SH-SY5Y (cell line): Measurements from ENCODE around the gene MYPOP.

ENCODE experiments used
- GATA2 ChIP-seq: IDR thresholded peaks from 2 replicates; pipeline ENCODE4 v1.6.1; 2011; ENCODE audit warnings: mild to moderate bottlenecking, low read depth, low read length
- GATA3 ChIP-seq: IDR thresholded peaks from 2 replicates; pipeline ENCODE4 v1.6.1; 2011; ENCODE audit warnings: low read depth, mild to moderate bottlenecking, low read length, moderate library complexity

The MYPOP gene

DNA sequence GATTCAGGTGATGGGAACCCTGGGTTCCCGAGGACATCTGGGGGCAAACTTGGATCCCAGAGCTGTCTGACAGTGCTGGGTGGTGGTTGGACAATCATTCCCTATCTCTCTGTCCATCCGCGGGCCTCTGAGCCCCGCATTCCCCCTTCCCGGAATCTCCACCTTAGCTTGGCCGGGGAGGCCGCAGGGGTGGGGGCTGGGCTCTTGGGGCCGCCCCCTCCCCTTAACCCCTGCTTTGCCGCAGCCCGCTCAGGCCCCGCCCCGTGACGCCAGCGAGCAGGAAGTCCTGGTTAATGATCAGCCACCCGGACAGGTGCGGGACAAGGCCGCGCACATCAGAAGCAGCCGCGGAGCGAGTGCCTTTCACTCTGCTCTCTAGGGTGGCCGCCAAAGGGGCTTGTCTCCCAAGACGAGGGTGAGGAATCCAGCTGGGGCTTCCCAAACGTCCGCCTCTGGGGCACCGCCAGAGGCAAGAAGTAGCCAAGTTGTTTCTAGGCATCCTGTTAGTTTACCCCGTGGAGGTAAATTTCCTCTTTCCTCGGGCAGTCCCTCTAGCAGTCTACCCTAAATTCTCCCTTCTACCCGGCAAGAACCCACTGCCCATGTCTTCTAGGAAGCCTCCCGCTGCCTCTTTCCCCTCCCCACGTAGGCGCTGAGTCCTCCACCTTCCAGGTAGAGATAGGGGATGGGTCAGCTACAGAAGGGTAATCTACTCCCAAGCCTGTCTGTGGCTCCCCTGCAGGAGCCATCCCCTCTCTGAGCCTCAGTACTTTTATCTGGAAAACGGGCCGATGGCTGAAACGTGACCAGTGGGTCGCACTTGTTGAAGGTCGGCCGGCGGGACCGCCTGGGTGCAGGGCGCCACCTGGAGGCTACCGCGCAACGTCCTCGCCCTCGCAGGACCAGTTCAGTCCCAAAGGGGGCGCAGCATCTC is 19.5 kb downstream of the MYPOP start:
- no peak for TF ChIP-seq GATA3
- no peak for TF ChIP-seq GATA2

DNA sequence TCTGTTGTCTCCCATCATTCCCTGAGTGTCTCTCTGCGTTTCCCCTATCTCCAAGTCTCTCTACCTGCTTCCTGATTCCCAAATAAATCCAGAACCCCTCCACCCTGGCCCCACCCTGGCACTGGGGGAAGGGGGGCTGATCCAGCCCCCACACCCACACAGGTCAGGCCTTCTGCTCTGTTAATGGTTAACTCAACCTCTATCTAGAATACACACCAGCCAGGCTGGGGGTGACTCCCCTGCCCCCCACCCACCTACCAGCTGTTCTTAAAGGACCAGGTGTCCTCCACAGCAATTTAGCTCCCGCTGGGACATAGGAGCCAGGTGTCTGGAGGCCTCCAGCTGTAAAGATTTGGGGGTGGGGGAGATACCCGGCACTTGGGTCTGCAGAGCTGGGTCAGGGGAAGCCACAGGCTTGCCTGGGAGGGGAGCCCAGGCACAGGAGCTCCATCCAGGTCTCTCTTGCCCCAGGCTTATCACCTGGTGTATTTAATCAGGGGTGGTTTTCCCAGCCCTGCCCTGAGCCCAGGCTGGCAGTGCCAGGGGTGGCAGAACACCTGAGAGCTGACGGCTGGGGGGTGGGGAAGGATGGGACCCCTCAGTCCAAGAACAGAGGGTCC is 20.4 kb downstream of the MYPOP start:
- no peak for TF ChIP-seq GATA3
- no peak for TF ChIP-seq GATA2

DNA sequence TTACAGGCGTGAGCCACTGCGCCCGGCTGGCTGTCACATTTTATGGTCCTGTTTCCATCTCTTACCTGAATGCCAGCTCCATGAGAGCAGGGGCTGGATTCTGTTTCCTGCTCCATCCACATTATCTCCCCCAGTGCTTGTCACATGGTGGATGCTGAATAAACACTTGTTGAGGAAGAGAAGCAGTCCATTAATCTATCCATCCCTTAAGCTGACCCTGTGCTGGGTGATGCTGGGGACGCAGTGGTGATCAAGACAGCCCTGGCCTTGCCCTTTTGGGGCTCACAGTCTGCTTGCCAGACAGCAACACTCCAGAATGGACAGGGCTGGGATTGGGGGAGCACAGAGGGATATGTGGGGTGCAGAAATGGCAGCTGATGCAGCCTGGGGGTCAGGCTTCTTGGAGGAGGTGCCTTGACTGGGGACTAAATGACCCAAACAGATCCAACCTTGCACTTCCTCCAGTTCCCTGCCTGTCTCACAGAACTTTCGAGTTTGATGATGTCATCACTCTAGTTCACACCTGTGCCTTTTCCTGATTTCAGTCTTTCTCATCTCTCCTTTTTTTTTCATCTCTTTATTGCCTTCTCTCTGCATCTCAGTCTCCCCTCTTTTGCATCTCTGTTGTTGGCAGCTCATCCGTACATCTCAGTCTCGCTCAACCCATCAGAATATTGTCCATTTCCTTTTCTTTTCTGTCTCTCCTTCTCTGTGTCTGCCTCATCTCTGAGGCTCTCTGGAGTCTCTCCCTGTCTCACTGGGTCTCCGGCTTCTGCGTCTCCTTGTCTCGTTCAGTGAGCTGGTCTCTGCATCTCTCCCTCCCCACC is 21.1 kb downstream of the MYPOP start:
- TF ChIP-seq GATA2 (no peak), GATA3 (no peak)

DNA sequence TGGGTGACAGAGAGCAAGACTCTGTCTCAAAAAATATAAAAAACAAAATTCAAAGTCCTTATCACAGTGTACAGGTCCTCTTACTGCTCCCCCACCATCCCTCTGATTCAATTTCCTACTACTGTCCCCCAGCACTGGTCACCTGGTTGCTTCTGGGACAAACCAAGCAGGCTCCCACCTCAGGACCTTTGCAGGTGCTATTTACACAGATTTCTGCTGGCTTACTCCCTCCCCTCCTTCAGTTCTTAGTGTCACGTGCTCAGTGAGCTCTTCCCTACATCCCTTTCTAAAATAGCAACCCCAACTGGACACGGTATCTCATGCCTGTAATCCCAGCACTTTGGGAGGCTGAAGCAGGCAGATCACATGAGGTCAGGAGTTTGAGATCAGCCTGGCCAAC is 22.4 kb downstream of the MYPOP start:
- TF ChIP-seq GATA2 = no peak
- no peak for TF ChIP-seq GATA3

DNA sequence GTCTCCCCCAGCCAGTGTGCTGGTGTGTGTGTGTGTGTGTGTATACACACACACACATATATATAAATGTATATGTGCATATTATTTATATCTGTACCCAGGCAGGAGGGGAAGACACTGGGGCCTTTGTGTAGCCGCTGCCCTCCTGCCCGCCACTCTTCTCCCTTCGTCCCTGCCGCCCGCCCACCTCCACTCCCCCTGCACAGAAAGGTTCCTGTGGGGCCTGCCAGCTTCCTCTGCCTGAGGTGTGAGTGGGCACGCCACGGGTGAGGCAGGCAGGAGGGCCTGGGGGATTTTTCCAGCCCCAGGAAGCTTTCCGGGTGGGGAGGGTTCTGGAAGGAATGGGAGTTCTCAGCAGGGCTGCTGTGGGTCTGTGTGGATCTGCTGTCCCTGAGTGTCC is 23.4 kb downstream of the MYPOP start:
- TF ChIP-seq GATA2 (no peak), GATA3 (no peak)

DNA sequence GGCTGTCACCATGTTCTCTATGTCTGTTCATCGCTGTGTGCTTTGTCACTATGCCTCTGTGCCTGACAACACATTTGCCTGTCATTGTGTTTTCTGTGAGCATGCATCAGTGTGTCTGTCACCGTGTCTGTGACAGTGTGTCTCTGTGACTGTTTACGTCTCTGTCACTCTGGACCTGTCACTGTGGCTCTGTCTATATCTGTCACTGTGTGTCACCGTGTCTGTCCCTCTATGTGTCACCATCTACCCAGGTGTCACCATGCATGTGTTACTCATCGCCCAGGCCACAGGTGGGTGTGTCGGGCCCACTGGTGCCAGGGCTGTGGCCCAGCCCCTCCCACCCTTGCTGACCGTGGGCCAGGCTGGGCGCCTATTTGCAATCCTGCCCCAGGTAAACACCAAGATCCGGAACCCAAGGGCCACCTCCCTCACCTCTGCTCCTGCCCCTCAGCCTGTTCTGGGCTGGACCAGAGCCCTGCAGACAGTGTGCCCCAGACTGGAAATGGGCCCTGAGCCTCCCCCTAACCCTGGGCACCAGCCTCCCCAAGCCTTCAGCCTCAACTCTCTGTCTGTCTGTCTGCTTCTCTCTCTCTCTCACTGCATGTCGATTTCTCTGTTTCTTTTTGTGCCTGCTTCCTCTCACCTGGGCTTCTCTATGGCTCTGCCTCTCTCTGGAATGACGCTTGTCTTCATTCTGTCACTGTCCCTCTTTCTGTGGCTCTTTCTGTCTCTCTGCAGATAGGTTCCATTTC is 24.2 kb downstream of the MYPOP start:
- no peak for TF ChIP-seq GATA2
- TF ChIP-seq GATA3 = no peak

DNA sequence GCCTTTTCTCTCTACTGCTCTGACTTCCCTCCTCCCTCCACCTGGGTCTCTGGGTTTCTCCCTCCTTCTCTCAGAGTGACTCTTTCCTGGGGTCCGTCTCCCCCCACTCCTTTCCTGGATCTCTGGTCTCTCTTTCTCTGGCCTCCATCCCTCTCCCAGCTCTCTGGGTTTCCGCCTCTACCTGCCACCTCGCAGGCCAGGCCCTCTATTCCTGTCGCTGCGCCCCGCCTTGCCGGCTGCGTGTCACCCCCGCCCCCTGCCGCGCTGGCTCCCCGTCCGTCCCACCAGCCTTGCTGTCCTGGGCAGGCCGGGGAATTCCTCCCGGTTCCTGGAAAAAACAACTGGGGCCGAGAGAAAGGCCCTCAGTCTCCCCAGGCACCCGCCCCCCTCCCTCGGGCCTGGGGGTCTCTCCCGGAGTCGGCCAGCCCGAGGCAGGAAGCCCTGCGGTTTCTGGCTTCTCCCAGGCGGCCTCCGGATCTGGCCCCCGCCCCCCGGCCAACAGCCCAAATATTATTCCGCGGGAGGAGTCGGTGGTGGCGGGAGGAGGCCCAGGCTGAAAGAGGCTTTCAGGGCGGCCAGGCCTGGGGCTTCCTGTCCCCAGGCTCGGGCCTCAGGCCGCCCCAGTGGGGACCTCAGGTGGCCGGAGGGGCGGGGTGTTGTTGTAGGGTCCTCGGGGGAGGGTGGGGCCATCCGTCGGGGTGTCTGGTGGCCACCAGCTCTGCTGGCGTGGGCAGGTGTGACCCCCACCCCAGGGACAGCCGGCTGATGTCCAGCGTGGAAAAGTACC is 25.8 kb downstream of the MYPOP start:
- no peak for TF ChIP-seq GATA3
- TF ChIP-seq GATA2 = no peak

DNA sequence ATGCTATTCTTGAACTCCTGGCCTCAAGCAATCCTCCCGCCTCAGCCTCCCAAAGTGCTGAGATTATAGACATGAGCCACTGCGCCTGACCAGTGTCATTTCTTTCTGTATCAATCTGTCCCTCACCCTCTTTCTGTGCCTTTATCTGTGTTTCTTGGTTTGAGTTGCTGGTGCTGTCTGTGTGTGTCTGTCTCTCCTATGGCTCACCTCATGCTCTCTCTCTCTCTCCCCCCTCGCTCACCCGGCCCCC is 26.3 kb downstream of the MYPOP start:
- no peak for TF ChIP-seq GATA3
- no peak for TF ChIP-seq GATA2

DNA sequence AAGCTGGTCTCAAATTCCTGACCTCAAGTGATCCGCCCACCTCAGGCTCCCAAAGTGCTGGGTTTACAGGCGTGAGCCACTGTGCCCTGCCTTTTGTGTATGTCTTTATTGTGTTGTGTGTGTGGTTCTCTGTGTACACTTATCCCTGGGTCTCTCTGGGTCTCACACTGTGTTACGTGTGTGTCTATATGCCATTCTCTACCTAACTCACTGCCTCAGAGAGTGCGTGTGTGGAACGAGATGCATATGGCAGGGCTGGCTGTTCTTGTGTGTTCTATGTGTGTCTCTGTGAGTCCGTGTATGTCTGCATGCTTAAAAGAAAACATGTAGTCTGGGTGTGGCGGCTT is 27.8 kb downstream of the MYPOP start:
- no peak for TF ChIP-seq GATA2
- no peak for TF ChIP-seq GATA3

DNA sequence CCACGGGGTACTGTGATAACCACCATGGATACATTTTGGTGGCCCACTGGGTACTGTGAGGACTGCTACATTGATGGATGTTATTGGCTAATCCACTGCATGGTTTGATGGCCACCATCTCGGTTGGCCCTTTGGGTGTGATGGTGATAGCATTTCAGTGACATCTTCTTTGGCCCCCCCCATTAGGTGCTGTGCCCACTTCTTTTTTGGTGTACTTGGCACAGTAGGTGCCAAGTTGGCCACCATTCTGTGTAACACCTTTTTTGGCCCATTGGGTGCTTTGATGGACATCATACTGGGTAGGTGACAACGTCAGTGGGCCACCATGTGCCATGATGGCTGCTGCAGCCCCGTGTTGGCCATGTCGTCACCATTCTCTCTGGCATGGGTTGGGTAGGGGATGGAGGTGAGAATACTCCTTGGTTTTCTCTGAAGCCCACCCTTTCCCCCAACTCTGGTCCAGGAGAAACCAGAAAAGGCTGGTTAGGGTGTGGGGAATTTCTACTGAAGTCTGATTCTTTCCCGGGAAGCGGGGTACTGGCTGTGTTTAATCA is 29.1 kb downstream of the MYPOP start:
- no peak for TF ChIP-seq GATA2

DNA sequence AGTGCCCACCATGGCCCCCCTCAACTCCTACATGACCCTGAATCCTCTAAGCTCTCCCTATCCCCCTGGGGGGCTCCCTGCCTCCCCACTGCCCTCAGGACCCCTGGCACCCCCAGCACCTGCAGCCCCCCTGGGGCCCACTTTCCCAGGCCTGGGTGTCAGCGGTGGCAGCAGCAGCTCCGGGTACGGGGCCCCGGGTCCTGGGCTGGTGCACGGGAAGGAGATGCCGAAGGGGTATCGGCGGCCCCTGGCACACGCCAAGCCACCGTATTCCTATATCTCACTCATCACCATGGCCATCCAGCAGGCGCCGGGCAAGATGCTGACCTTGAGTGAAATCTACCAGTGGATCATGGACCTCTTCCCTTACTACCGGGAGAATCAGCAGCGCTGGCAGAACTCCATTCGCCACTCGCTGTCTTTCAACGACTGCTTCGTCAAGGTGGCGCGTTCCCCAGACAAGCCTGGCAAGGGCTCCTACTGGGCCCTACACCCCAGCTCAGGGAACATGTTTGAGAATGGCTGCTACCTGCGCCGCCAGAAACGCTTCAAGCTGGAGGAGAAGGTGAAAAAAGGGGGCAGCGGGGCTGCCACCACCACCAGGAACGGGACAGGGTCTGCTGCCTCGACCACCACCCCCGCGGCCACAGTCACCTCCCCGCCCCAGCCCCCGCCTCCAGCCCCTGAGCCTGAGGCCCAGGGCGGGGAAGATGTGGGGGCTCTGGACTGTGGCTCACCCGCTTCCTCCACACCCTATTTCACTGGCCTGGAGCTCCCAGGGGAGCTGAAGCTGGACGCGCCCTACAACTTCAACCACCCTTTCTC is 30.1 kb downstream of the MYPOP start:
- no peak for TF ChIP-seq GATA3
- no peak for TF ChIP-seq GATA2

DNA sequence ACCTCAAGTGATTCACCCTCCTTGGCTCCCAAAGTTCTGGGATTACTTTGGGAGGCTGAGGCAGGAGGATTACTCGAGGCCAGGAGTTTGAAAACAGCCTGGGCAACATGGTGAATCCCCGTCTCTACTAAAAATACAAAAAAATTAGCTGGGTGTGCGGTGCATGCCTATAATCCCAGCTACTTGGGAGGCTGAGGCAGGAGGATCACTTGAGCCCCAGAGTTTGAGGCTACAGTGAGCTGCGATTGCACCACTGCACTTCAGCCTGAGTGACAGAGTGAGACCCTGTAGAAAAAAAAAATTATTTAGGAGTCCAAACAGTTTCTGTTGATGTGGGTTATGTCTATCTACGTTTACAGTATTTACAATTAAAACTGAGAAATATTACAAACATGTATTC is 31.6 kb downstream of the MYPOP start:
- TF ChIP-seq GATA3 = no peak
- no peak for TF ChIP-seq GATA2

DNA sequence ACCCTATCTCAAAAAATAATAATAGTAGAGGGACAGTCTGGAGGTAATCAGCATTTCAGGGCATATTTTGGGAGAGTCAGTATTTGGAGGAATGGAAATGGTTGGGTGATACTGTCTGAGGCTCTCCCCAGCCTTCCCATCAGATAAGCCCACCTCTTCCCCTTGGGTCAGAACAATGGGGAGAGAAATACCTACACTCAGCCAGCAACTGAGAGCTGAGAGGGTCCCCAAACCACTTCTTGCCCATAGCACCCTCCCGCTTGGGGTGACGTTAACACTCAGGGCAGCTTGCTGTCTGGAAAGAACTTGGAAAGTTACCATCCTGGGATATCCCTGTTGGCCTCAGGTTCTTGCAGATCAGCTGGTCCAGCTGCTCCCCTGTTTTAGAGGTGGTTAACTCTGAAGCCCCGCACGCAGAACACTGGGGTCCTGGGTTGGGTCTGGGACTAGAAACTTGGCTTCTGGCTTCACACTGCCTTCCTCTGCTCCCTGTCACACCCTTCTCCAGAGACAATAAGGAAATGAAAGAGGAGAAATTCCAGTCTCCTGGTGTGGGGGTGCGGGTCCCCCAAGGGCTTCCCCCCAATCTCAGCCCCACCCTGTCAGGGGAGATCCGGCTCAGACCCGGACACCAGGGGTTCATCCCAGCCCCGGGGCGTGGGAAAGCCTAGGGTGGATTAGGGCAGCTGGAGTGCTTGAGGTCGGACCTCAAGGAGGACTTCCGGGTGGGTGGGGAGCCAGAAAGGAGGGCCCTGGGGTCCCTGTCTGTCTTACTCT is 35.8 kb downstream of the MYPOP start:
- TF ChIP-seq GATA2 (no peak), GATA3 (no peak)
